ENCODE measurements around the gene SANBR. TPM values are rescaled to one million over a fixed set of nuclear protein-coding genes. Genes with fewer than 3 reads are reported as not detected.

SANBR gene
- total RNA-seq, 1 experiment from 2014 or later, result 10.1 TPM

DNA sequence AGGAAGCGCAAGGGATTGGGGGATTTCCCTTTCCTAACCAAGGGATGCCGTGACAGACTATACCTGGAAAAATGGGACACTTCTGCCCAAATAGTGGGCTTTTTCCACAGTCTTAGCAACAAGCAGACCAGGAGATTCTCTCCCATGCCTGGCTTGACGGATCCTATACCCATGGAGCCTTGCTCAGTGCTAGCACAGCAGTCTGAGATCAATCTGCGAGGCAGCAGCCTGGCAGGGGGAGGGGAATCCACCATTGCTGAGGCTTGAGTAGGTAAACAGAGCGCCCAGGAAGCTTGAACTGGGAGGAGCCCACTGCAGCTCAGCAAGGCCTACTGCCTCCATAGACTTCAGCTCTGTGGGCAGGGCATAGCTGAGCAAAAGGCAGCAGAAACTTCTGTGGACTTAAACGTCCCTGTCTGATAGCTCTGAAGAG, 44.4 kb upstream of the SANBR start:
- Histone ChIP-seq H3K4me2 (ENCODE audit: insufficient read depth, insufficient read length, low read length) (no peak overlapping the region), H4K8ac (replicated peaks; ENCODE audit: insufficient read length, low read depth, low read length) (no peak overlapping the region), H2AFZ (ENCODE audit: low read length) (no peak overlapping the region), H3K14ac (ENCODE audit: insufficient read depth, low read length) (no peak overlapping the region), H2BK120ac (ENCODE audit: low read depth, low read length, poor library complexity, severe bottlenecking) (no peak overlapping the region), H3K4ac (ENCODE audit: low read depth, low read length) (no peak overlapping the region), H3K23ac (ENCODE audit: insufficient read length, low read depth, low read length) (no peak overlapping the region), H2BK5ac (ENCODE audit: insufficient read length, low read length) (no peak overlapping the region), H2BK15ac (ENCODE audit: low read depth, low read length) (no peak overlapping the region), H4K91ac (ENCODE audit: insufficient read length, low read depth, low read length) (no peak overlapping the region), H4K5ac (ENCODE audit: insufficient read length, low read depth, low read length) (no peak overlapping the region), H3K9me3 (ENCODE audit: control insufficient read depth, low read depth, low read length) (no peaks in the 10 kb centered on the region), H3K27me3 (ENCODE audit: insufficient read depth, low read length) (no peaks in the 10 kb centered on the region), H3K23me2 (ENCODE audit: insufficient read length, low read depth, low read length, poor library complexity, severe bottlenecking) (peaks cover 6% of the 10 kb centered on the region), H4K20me1 (ENCODE audit: control insufficient read depth, insufficient read depth, insufficient read length) (no peaks in the 10 kb centered on the region), H3K4me1 (ENCODE audit: insufficient read depth, low read length) (no peaks in the 10 kb centered on the region), H2AK5ac (ENCODE audit: insufficient read length, low read length) (no peak overlapping the region), H3K9ac (ENCODE audit: extremely low read depth, insufficient read length, low read length) (no peak overlapping the region), H3K56ac (ENCODE audit: insufficient read length, low read depth, low read length) (no peak overlapping the region), H3K27ac (ENCODE audit: insufficient read length, low read depth, low read length) (no peak overlapping the region), H3K79me1 (ENCODE audit: insufficient read depth, low read depth, low read length, poor library complexity, severe bottlenecking) (peaks cover 7% of the 10 kb centered on the region), H3T11ph (ENCODE audit: low read length) (no peak overlapping the region), H3K18ac (ENCODE audit: insufficient read length, low read depth, low read length) (no peak overlapping the region), H2BK20ac (ENCODE audit: low read depth, low read length, poor library complexity, severe bottlenecking) (no peak overlapping the region), H3K79me2 (ENCODE audit: insufficient read depth, low read length) (peaks cover 4% of the 10 kb centered on the region; the same call in 1 of the 2 replicates), H2BK12ac (ENCODE audit: insufficient read length, low read depth, low read length) (no peak overlapping the region)
- Mint-ChIP-seq H3K9me3 (no peaks in the 10 kb centered on the region), H3K27me3 (ENCODE audit: low read depth) (no peaks in the 10 kb centered on the region), H3K36me3 (ENCODE audit: insufficient read depth in 1 of 3, low read depth in 3 of 3) (peaks cover 9 to 22% (median 21%) of the 10 kb centered on the region in 3 experiments; a peak in 6 of 7 replicates), H3K4me3 (peak overlapping the region in 1 of 2 experiments; percentile 26; a peak in 1 of 5 replicates), H3K27ac (peak overlapping the region in 1 of 3 experiments; percentile 34; a peak in 1 of 7 replicates), H3K4me1 (peaks cover 9 to 13% of the 10 kb centered on the region in 2 experiments)
- no CpG with 5 or more reads among the region's 6 CpGs for WGBS (ENCODE audit: extremely low coverage, insufficient read length, low lambda C conversion rate)
- TF ChIP-seq CTCF (conservative IDR thresholded peaks at IDR 0.05), result no peak
- no peak for DNase-seq

Data from H9 (cell line).